K562 (cell line): ENCODE data around the gene ARHGAP24. TPM values are rescaled to one million over a fixed set of nuclear protein-coding genes. Genes with fewer than 3 reads are reported as not detected.

Experiments
- ATAC-seq: fragments of 200-7000 bp; cut with Tn5 transposase; 3 replicates; pipeline ENCODE4 v1.9.1; 2020; ENCODE audit warnings: moderate library complexity
- BruUV-seq: library from RNA; stranded (reverse); fragments of 400-500 nt; replicated peaks from 2 replicates; lab custom pipeline; 2021; lab: Mats Ljungman, UMichigan
- CTCF ChIA-PET: fragments of 300-600 bp; formaldehyde crosslinking; extraction: SDS; loops from one replicate; lab custom pipeline; 2021; ENCODE audit warnings: low intra/inter-chr PET ratio; lab: Yijun Ruan, JAX
- POLR2A ChIA-PET: fragments of 300-600, 350-650 bp; sonication (Branson Sonifier 250); formaldehyde crosslinking; extraction: SDS; loops from one replicate; lab custom pipeline; 2021; ENCODE audit warnings: antibody characterized with exemption, inconsistent platforms; lab: Yijun Ruan, JAX
- DNase-seq, 4 experiments: peaks; one replicate each; pipeline versions ENCODE4 v3.0.0 to v3.0.0-alpha.2; 2011 to 2018; ENCODE audit warnings: low spot score in 3 of 4, mixed read lengths in 3 of 4; ENCODE audit errors: extremely low read depth in 1 of 4
- FAIRE-seq: peaks from 2 replicates; lab custom pipeline; 2011; peaks lifted over from hg19 to GRCh38; lab: Jason Lieb, UNC
- H2AFZ ChIP-seq: 2 replicates; pipeline ENCODE4 v1.6.0; 2011; ENCODE audit warnings: low read depth, low read length, control low read depth, inconsistent platforms
- H3K27ac ChIP-seq: fragments of 200-600 bp; 3 replicates; pipeline ENCODE4 v1.8.0; 2011; ENCODE audit warnings: low read depth, mild to moderate bottlenecking, control low read depth, inconsistent platforms, low read length, moderate library complexity, mixed read lengths; ENCODE audit errors: extremely low read depth
- H3K27me3 ChIP-seq, 2 experiments: fragments of 300-600 bp in 1 of 2; 2 replicates in 1 of 2; 3 replicates in 1 of 2; pipeline versions ENCODE4 v1.6.0 to v1.8.0; 2011; ENCODE audit warnings: inconsistent platforms in 2 of 2, low read length in 2 of 2, mild to moderate bottlenecking in 1 of 2, mixed read lengths in 1 of 2, moderate library complexity in 1 of 2; ENCODE audit not compliant: control insufficient read depth in 2 of 2, insufficient read depth in 2 of 2
- H3K36me3 ChIP-seq: fragments of 300-600 bp; 3 replicates; pipeline ENCODE4 v1.8.0; 2011; ENCODE audit warnings: mild to moderate bottlenecking, low read length, inconsistent platforms; ENCODE audit not compliant: control insufficient read depth, insufficient read depth
- H3K4me1 ChIP-seq, 2 experiments: fragments of 200-600 bp in 1 of 2; replicated peaks in 1 of 2; 2 replicates in 1 of 2; 3 replicates in 1 of 2; pipeline versions ENCODE4 v1.5.1 to v1.8.0; 2011; ENCODE audit warnings: inconsistent platforms in 2 of 2, low read length in 2 of 2, mild to moderate bottlenecking in 1 of 2, mixed read lengths in 1 of 2, moderate library complexity in 1 of 2; ENCODE audit not compliant: control insufficient read depth in 2 of 2, insufficient read depth in 2 of 2
- H3K4me2 ChIP-seq: 2 replicates; pipeline ENCODE4 v1.6.1; 2011; ENCODE audit warnings: low read length, control low read depth, inconsistent platforms, mixed read lengths; ENCODE audit not compliant: insufficient read depth
- H3K4me3 ChIP-seq: fragments of 200-600 bp; sonication (generic), shearing (Covaris generic); 2 replicates; pipeline ENCODE4 v1.5.1; 2016; ENCODE audit warnings: control low read depth, inconsistent platforms
- H3K79me2 ChIP-seq: fragments of 200-600 bp; 3 replicates; pipeline ENCODE4 v1.8.0; 2011; ENCODE audit warnings: low read length, inconsistent platforms; ENCODE audit not compliant: control insufficient read depth, insufficient read depth
- H3K9ac ChIP-seq, 2 experiments: 2 replicates each; pipeline versions ENCODE4 v1.6.0 to v1.6.1; 2011; ENCODE audit warnings: low read depth in 2 of 2, low read length in 2 of 2, control low read depth in 1 of 2, inconsistent platforms in 1 of 2, mild to moderate bottlenecking in 1 of 2, mixed read lengths in 1 of 2; ENCODE audit not compliant: insufficient read depth in 1 of 2
- H3K9me1 ChIP-seq: one replicate; pipeline ENCODE4 v1.6.0; 2011; ENCODE audit warnings: inconsistent platforms, mild to moderate bottlenecking, low read length, moderate library complexity; ENCODE audit not compliant: control insufficient read depth, insufficient read depth
- H3K9me3 ChIP-seq: replicated peaks from 2 replicates; pipeline ENCODE4 v1.5.1; 2011; ENCODE audit warnings: low read depth, low read length, inconsistent platforms; ENCODE audit not compliant: control insufficient read depth, insufficient read depth
- H4K20me1 ChIP-seq: replicated peaks from 2 replicates; pipeline ENCODE4 v1.6.1; 2011; ENCODE audit warnings: low read length, inconsistent platforms, mixed read lengths; ENCODE audit not compliant: control insufficient read depth, insufficient read depth
- ARID1B ChIP-seq: fragments of 450-650 bp; IDR thresholded peaks from 2 replicates; pipeline ENCODE4 v1.6.1; 2016; ENCODE audit warnings: antibody characterized with exemption, mild to moderate bottlenecking, inconsistent platforms
- CHCHD3 ChIP-seq: fragments of 250-450 bp; sonication (Bioruptor Pico); IDR thresholded peaks from 2 replicates; pipeline ENCODE4 v2.1.2; 2022; ENCODE audit warnings: mild to moderate bottlenecking
- DLX4 ChIP-seq: fragments of 250-450 bp; sonication (Bioruptor Pico); IDR thresholded peaks from 2 replicates; pipeline ENCODE4 v1.6.1; 2021; ENCODE audit warnings: mild to moderate bottlenecking
- GABPB1 ChIP-seq: sonication (generic); formaldehyde crosslinking; IDR thresholded peaks from 2 replicates; pipeline ENCODE4 v1.8.0; 2022; ENCODE audit warnings: mild to moderate bottlenecking, missing genetic modification reagents
- HCFC1 ChIP-seq: IDR thresholded peaks from 2 replicates; pipeline ENCODE4 v1.6.1; 2012; ENCODE audit warnings: low read depth, low read length, improper control_type of control experiment
- NFIC ChIP-seq: fragments of 450-650 bp; IDR thresholded peaks from 2 replicates; pipeline ENCODE4 v1.6.1; 2017; ENCODE audit warnings: mild to moderate bottlenecking, inconsistent platforms
- PCBP1 ChIP-seq: fragments of 200-400 bp; formaldehyde crosslinking; IDR thresholded peaks from 2 replicates; pipeline ENCODE4 v1.6.1; 2018; ENCODE audit warnings: mild to moderate bottlenecking, low read depth, low read length; ENCODE audit not compliant: poor library complexity, severe bottlenecking
- PRMT5 ChIP-seq: sonication (generic); formaldehyde crosslinking; IDR thresholded peaks from 2 replicates; pipeline ENCODE4 v1.5.0; 2020; ENCODE audit warnings: missing genetic modification reagents
- PYGO2 ChIP-seq: fragments of 450-650 bp; IDR thresholded peaks from 2 replicates; pipeline ENCODE4 v1.6.1; 2016; ENCODE audit warnings: mild to moderate bottlenecking, missing genetic modification characterization, moderate library complexity, missing compliant biosample characterization
- SRSF7 ChIP-seq: fragments of 200-400 bp; formaldehyde crosslinking; optimal IDR thresholded peaks from 2 replicates; pipeline ENCODE3; 2017; ENCODE audit warnings: mild to moderate bottlenecking, low read depth, low read length
- TCF3 ChIP-seq: sonication (generic); formaldehyde crosslinking; IDR thresholded peaks from 2 replicates; pipeline ENCODE4 v1.4.0; 2020; ENCODE audit warnings: mild to moderate bottlenecking, missing genetic modification reagents
- TOE1 ChIP-seq, 2 experiments: fragments of 450-650 bp in 1 of 2; sonication (generic) in 1 of 2; formaldehyde crosslinking in 1 of 2; IDR thresholded peaks; 2 replicates each; pipeline versions ENCODE4 v1.7.1 to v1.8.0; 2016 to 2022; ENCODE audit warnings: borderline replicate concordance in 2 of 2, mild to moderate bottlenecking in 2 of 2, antibody characterized with exemption in 1 of 2, inconsistent platforms in 1 of 2, low read depth in 1 of 2, missing genetic modification reagents in 1 of 2, moderate library complexity in 1 of 2
- TRIM28 ChIP-seq: fragments of 450-650 bp; IDR thresholded peaks from 2 replicates; pipeline ENCODE4 v1.6.1; 2017
- XRCC5 ChIP-seq: fragments of 200-400 bp; formaldehyde crosslinking; IDR thresholded peaks from 2 replicates; pipeline ENCODE4 v1.6.1; 2017; ENCODE audit warnings: low read depth, mild to moderate bottlenecking, low read length
- ZC3H4 ChIP-seq: sonication (generic); formaldehyde crosslinking; IDR thresholded peaks from 2 replicates; pipeline ENCODE4 v1.9.0; 2021; ENCODE audit warnings: missing genetic modification reagents, borderline replicate concordance
- ZEB2 ChIP-seq: fragments of 450-650 bp; IDR thresholded peaks from 2 replicates; pipeline ENCODE4 v1.6.1; 2016
- ZKSCAN3 ChIP-seq: fragments of 250-450 bp; sonication (Bioruptor Pico); IDR thresholded peaks from 2 replicates; pipeline ENCODE4 v1.4.0; 2020
- ZNF282 ChIP-seq: sonication (generic); formaldehyde crosslinking; IDR thresholded peaks from 2 replicates; pipeline ENCODE4 v1.8.1; 2023; ENCODE audit warnings: missing genetic modification reagents
- ZNF431 ChIP-seq: sonication (generic); formaldehyde crosslinking; IDR thresholded peaks from 2 replicates; pipeline ENCODE4 v1.8.0; 2022; ENCODE audit warnings: mild to moderate bottlenecking, missing genetic modification reagents
- WGBS: fragments of 100-300 bp; shearing (Covaris generic); methylation state at CpG from one replicate; pipeline ENCODE4 v1.1.6; 2016; ENCODE audit warnings: low coverage, mixed read lengths; ENCODE audit not compliant: insufficient coverage; ENCODE audit errors: missing lambda C conversion rate; 5-methylcytosine and 5-hydroxymethylcytosine counted together
- in situ Hi-C: fragments of 300-500 bp; cut with MboI; formaldehyde crosslinking; loops from 4 replicates; pipeline ENCODE4 v1.15.0; 2018; ENCODE audit warnings: inconsistent platforms, mixed read lengths
- intact Hi-C: fragments of 100-400 bp; cut with micrococcal nuclease; formaldehyde crosslinking; loops from 2 replicates; pipeline ENCODE4 v1.14.2; 2022
- polyA plus RNA-seq, 8 experiments: library from polyadenylated mRNA; depleted of rRNA in 4 of 8; stranded (reverse) in 5 of 8; unstranded in 3 of 8; fragments of >200 nt; fragmentation: Nextera tagmentation in 2 of 8; fragmentation: Illumina TruSeq in 1 of 8; extraction: Ambion mirVana in 2 of 8; extraction: Trizol in 1 of 8; gene quantifications; 2 replicates each; pipeline versions ENCODE4 v1.2.1 to v1.2.3, GENCODE V29; 2011 to 2014; ENCODE audit warnings: inconsistent platforms in 1 of 8, missing spikeins in 1 of 8
- total RNA-seq, 7 experiments: library from RNA; depleted of rRNA in 6 of 7; stranded (reverse); fragments of >200 nt in 6 of 7; fragmentation: Illumina TruSeq in 2 of 7; extraction: Trizol in 2 of 7; gene quantifications; 2 replicates each; pipeline versions ENCODE4 v1.2.1 to v1.2.3, GENCODE V29; 2011 to 2021; ENCODE audit warnings: low replicate concordance in 1 of 7
- TF ChIP-seq, protein P1 (sequence below): fragments of 200-800 bp; sonication (Bioruptor generic); IDR thresholded peaks from 2 replicates; pipeline ENCODE4 v1.6.1; 2017; ENCODE audit warnings: missing genetic modification characterization, missing compliant biosample characterization
- TF ChIP-seq, protein P2 (sequence below): fragments of 250-450 bp; sonication (Bioruptor Pico); IDR thresholded peaks from 2 replicates; pipeline ENCODE4 v1.8.0; 2022; ENCODE audit warnings: inconsistent platforms

Gene ARHGAP24
- total and polyA plus RNA-seq, 9 of the 15 experiments (the other 6 are each of a cell fraction or from before 2014, with no cell fraction given) = 8.0 to 22.6 (median 14.0) TPM

DNA sequence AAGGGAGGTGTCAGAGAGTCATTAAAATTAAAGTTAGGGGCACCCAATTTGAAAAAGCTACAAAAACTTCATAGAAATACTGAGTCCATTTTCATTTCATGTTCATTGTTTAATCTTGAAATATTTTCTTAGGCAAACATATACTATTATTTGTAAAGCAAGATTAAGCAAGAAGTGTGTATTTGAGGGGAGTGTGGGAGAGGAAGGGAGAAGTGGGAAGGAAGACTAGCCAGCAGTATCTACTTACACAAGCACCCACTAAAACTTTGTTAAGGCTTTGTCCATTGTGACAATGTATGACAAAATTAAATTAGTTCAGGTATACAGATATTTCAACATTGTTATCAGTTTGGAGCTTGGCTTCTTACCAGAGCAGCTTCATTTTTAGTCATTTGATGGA, 222.9 kb downstream of the ARHGAP24 start (continued):
- TF ChIP-seq DLX4 (no peak), PYGO2 (tag) (no peak)
- TF ChIP-seq, all 486 proteins: peak for 0

DNA sequence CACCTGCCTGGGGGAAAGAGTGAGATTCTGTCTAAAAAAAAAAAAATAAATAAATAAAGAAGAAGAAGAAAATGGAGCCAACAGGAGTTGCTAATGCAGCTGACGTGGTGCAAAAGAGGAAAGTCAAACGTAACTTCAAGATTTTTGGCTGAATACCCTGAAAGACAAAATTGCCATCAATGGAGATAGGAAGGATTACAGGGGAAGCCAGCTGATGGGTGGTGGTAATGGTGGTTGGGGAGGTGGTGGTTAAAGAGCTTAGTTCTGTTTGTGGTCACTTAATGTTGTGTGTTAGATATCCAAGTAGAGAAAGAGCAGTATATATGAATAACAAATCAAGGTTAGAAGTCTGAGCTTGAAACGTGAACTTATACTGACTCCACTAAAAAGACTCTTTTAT, 225.4 kb downstream of the ARHGAP24 start:
- WGBS = 48% methylated on average over 3 of the region's 3 CpGs
- TF ChIP-seq ZC3H4 (CRISPR knock-in tag) = no peak
- no peak for TF ChIP-seq ZEB2
- no peak for TF ChIP-seq PRMT5
- no peak for TF ChIP-seq XRCC5
- no peak for TF ChIP-seq SRSF7
- no peak for TF ChIP-seq TCF3 (CRISPR knock-in tag)
- no peak for TF ChIP-seq CHCHD3 (CRISPR knock-in tag)
- TF ChIP-seq TOE1 (IDR thresholded peaks at IDR 0.05; ENCODE audit: borderline replicate concordance) = no peak
- TF ChIP-seq TOE1 (CRISPR knock-in tag; IDR thresholded peaks at IDR 0.05; ENCODE audit: borderline replicate concordance, low read depth) = no peak
- no peak for TF ChIP-seq GABPB1 (CRISPR knock-in tag)
- no peak for TF ChIP-seq HCFC1
- TF ChIP-seq TRIM28 = no peak
- no peak for TF ChIP-seq ARID1B
- TF ChIP-seq, protein P1, sequence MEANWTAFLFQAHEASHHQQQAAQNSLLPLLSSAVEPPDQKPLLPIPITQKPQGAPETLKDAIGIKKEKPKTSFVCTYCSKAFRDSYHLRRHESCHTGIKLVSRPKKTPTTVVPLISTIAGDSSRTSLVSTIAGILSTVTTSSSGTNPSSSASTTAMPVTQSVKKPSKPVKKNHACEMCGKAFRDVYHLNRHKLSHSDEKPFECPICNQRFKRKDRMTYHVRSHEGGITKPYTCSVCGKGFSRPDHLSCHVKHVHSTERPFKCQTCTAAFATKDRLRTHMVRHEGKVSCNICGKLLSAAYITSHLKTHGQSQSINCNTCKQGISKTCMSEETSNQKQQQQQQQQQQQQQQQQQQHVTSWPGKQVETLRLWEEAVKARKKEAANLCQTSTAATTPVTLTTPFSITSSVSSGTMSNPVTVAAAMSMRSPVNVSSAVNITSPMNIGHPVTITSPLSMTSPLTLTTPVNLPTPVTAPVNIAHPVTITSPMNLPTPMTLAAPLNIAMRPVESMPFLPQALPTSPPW (CRISPR knock-in tag) = no peak
- no peak for TF ChIP-seq ZKSCAN3
- TF ChIP-seq ZNF431 (CRISPR knock-in tag) = no peak
- no peak for TF ChIP-seq ZNF282 (CRISPR knock-in tag)
- TF ChIP-seq NFIC = no peak
- TF ChIP-seq, protein P2, sequence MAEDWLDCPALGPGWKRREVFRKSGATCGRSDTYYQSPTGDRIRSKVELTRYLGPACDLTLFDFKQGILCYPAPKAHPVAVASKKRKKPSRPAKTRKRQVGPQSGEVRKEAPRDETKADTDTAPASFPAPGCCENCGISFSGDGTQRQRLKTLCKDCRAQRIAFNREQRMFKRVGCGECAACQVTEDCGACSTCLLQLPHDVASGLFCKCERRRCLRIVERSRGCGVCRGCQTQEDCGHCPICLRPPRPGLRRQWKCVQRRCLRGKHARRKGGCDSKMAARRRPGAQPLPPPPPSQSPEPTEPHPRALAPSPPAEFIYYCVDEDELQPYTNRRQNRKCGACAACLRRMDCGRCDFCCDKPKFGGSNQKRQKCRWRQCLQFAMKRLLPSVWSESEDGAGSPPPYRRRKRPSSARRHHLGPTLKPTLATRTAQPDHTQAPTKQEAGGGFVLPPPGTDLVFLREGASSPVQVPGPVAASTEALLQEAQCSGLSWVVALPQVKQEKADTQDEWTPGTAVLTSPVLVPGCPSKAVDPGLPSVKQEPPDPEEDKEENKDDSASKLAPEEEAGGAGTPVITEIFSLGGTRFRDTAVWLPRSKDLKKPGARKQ = no peak
- no peak for TF ChIP-seq PCBP1
- Histone ChIP-seq H2AFZ (no peak overlapping the region), H4K20me1 (no peaks in the 10 kb centered on the region), H3K4me2 (no peak overlapping the region), H3K9me3 (no peaks in the 10 kb centered on the region), H3K27ac (no peak overlapping the region), H3K9ac (no peak overlapping the region), H3K79me2 (no peaks in the 10 kb centered on the region), H3K9me1 (no peaks in the 10 kb centered on the region), H3K4me3 (no peak overlapping the region), H3K4me1 (no peaks in the 10 kb centered on the region), H3K27me3 (no peaks in the 10 kb centered on the region), H3K36me3 (no peaks in the 10 kb centered on the region)
- ATAC-seq (no peak), DNase-seq (no peak), FAIRE-seq (no peak)
- POLR2A ChIA-PET = no interaction called here
- no TSS peak for BruUV-seq
- CTCF ChIA-PET = interaction anchor here (0.6 kb wide), 1 partner anchor 342 kb away, joined by 3 read pairs; no protein-coding TSS in a partner anchor
- intact Hi-C loops = no loop called here
- in situ Hi-C loops = no loop called here
